HG03025 (cell line): ENCODE results near the gene SNX30.

ENCODE experiments used
- ATAC-seq: cut with Tn5 transposase; IDR thresholded peaks from one replicate; pipeline ENCODE4 v1.9.1; 2021; ENCODE audit warnings: mild to moderate bottlenecking, moderate library complexity; ENCODE audit not compliant: unreplicated experiment, low FRiP score

SNX30 gene

DNA sequence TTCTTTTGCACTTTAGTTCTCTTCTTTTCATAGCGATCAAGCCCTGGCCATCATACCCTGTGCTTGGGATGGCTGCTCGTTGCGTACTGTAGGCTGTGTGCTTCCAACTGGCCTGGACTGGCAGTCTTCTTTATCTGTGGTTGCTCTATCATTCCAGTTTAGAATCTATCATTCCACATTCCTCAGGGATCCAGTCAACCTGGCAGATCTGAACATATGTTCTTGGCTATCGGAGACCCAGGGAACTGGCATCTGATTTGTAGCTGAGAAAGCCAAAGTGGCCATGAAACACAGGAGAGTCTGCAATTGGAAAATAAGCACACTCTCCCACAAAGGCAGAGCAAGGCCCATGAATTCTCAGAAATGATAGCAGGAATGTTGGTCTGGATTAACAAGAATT lies 162.8 kb downstream of the SNX30 start:
- ATAC-seq, result no peak

DNA sequence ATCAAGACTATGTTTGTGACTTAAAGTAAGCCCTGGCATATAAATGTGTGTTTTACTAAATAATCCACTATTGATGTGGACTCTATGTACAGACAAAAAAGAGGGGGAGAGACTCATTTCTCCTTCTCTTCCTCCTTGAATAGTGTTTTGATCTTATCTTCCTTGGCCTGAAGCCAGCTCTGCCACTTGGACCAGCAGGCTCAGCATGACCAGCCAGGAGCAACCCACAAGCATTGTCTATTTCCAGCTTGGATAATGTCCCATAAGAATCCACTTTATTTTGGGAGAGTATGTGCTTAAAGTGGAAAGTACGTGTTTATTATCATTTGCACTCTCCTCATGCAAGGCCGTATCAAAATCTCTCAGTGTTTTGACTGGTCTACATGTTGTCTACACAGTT lies 164.0 kb downstream of the SNX30 start:
- no peak for ATAC-seq

DNA sequence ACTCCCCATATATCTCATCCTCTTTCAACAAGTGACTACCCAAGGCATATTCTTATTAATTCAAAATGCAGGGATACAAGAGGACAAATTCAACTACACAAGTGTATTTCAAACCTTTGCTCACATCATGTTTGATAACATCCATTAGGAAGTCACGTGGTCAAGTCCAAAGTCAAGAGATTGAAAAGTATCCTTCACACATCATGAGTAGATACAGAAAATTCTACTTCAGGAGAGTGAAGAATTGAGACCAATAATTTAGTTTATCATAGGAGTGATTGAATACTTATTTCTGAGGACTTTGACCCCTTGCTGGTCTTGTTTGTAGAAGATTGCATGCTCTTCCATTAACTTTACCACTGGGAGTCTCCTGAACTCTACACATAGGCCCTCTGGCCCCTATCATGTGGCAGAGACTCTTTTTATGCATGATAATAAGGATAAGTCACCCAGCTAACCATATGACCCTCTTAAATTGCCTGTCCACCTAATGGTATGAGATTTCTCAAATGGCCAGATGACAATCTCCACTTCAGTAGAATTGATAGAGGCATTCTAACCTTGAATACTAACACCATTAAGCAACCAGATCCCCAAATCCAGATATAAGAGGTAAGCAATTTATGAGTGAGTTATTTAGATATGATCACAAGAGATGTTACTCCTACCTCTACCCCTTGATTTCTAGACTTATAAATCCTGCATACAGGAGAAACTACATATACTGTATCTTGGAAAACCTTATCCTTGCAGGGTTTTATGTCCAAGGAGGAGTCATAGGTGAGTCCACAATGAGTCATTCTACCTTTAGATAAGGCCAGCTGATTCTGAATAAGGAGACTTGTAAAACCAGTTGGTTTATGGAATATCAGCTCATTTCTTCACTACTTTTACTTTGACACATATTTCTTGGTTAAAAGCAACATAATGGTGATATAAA lies 166.8 kb downstream of the SNX30 start:
- no peak for ATAC-seq

DNA sequence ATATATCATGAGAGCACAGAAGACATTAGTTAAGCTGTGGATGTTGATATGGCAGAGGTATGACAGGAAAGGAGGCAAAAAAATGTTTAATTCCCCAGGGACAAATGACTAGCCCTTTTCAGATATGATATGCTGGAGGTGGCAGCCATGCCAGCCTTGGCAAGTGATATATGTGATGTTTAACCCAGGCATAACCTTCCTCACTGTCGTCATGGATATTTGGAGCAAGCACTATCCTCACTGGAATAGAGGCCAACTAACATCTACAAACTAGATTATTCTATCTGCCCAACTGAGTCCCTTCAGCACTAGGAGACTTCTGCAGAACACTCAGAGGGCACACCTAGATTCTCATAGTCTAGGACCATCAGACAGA lies 167.4 kb downstream of the SNX30 start:
- no peak for ATAC-seq

DNA sequence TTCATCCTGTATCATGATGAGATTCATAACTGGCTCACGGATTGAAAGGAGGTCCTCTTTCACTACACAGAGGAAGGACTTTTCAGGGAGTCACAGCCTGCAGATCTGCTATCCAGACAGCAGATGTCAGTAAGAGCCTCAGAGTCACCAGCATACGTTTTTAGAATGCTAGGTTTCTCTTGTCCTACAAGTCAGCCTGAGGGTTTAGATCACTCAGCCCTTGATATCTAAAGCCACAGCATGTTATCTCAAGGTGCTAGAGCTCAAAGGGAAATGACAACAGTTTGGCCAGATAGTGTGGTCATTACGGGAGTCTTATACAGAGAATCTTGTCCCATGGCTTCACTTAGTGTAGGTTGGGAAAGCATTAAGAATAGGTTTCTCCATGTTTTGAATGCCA lies 171.0 kb downstream of the SNX30 start:
- no peak for ATAC-seq
